Neutrophil (primary cell): ENCODE results near the gene SLC7A6.
A peak's percentile ranks its signal among the peaks of the same experiment; 100 is the strongest.

Experiments used
- H3K27ac ChIP-seq: fragments of 200-600 bp; sonication (generic); 2 replicates; pipeline ENCODE4 v1.5.1; 2016; ENCODE audit warnings: mild to moderate bottlenecking, moderate library complexity
- H3K27me3 ChIP-seq: fragments of 200-600 bp; sonication (generic); 2 replicates; pipeline ENCODE4 v1.6.0; 2016; ENCODE audit warnings: mild to moderate bottlenecking
- H3K36me3 ChIP-seq: fragments of 200-600 bp; sonication (generic); 2 replicates; pipeline ENCODE4 v1.5.1; 2017
- H3K4me1 ChIP-seq, 2 experiments: fragments of 200-600 bp in 1 of 2; sonication (generic) in 1 of 2; 1 replicate in 1 of 2; 2 replicates in 1 of 2; pipeline versions ENCODE4 v1.5.1 to v1.6.1; 2013 to 2016; ENCODE audit warnings: low read depth in 1 of 2, low read length in 1 of 2, mild to moderate bottlenecking in 1 of 2, moderate library complexity in 1 of 2; ENCODE audit not compliant: control insufficient read depth in 1 of 2, insufficient read depth in 1 of 2
- H3K4me3 ChIP-seq, 2 experiments: fragments of 200-600 bp in 1 of 2; sonication (generic) in 1 of 2; 1 replicate in 1 of 2; 2 replicates in 1 of 2; pipeline ENCODE4 v1.5.1; 2013 to 2016; ENCODE audit warnings: low read depth in 1 of 2, low read length in 1 of 2, mild to moderate bottlenecking in 1 of 2, moderate library complexity in 1 of 2
- H3K9me3 ChIP-seq: fragments of 200-600 bp; sonication (generic); 2 replicates; pipeline ENCODE4 v1.5.1; 2016
- TF ChIP-seq, protein P1 (sequence below): fragments of 200-600 bp; sonication (generic); IDR thresholded peaks from 2 replicates; pipeline ENCODE4 v1.5.1; 2016; ENCODE audit warnings: antibody characterized with exemption

The SLC7A6 gene

GRCh38 chr16:68328151-68328859 lies 64.0 kb downstream of the SLC7A6 start:
- TF ChIP-seq, protein P1, sequence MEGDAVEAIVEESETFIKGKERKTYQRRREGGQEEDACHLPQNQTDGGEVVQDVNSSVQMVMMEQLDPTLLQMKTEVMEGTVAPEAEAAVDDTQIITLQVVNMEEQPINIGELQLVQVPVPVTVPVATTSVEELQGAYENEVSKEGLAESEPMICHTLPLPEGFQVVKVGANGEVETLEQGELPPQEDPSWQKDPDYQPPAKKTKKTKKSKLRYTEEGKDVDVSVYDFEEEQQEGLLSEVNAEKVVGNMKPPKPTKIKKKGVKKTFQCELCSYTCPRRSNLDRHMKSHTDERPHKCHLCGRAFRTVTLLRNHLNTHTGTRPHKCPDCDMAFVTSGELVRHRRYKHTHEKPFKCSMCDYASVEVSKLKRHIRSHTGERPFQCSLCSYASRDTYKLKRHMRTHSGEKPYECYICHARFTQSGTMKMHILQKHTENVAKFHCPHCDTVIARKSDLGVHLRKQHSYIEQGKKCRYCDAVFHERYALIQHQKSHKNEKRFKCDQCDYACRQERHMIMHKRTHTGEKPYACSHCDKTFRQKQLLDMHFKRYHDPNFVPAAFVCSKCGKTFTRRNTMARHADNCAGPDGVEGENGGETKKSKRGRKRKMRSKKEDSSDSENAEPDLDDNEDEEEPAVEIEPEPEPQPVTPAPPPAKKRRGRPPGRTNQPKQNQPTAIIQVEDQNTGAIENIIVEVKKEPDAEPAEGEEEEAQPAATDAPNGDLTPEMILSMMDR: peak; percentile 90
- Histone ChIP-seq H3K27me3 (no peaks in the 10 kb centered on the region), H3K4me3 (no peak overlapping the region), H3K36me3 (peaks cover 17% of the 10 kb centered on the region), H3K9me3 (no peaks in the 10 kb centered on the region), H3K27ac (no peak overlapping the region), H3K4me1 (peaks cover 9 to 11% of the 10 kb centered on the region in 2 experiments)

DNA sequence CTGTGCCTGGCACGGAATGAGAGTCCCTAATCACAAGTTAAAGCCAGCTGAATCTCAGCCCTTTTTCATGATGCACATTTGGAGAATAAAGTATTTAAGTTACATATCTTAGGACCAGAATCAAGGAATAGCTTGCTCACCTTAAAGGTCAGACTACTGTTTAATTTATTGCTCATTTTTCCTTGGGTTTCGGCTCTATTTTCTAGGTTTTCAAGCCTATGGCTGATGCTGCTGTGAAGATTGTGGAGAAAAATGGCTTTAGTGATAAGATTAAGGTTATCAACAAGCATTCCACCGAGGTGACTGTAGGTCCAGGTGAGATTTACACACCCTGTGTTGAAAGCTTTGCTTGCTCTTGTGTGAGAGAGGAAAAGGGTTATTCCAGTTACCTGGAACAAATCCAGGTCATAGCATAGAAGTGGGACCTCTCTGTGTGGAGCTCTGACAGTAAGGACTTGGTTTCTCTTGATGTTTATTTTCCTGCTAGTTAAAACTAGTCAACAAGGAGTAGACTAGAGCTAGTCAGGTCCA lies 64.6 kb downstream of the SLC7A6 start:
- Histone ChIP-seq H3K9me3 (no peaks in the 10 kb centered on the region), H3K27ac (no peak overlapping the region), H3K4me1 (peaks cover 9 to 11% of the 10 kb centered on the region in 2 experiments), H3K4me3 (no peak overlapping the region), H3K36me3 (peaks cover 17% of the 10 kb centered on the region), H3K27me3 (no peaks in the 10 kb centered on the region)
- TF ChIP-seq, protein P1: no peak

- peaks cover 9 to 11% of the 10 kb centered on the region in 2 experiments for H3K4me1 ChIP-seq
- no peaks in the 10 kb centered on the region for H3K27me3 ChIP-seq
- H3K36me3 ChIP-seq: no peaks in the 10 kb centered on the region
- H3K27ac ChIP-seq: peak overlapping the region; percentile 38
- no peaks in the 10 kb centered on the region for H3K9me3 ChIP-seq
- no peak overlapping the region for H3K4me3 ChIP-seq
- TF ChIP-seq, protein P1: no peak
Measured at GRCh38 chr16:68331879-68332410, 67.6 kb downstream of the SLC7A6 start.

GRCh38 chr16:68332411-68333121 lies 68.2 kb downstream of the SLC7A6 start:
- TF ChIP-seq, protein P1: no peak
- Histone ChIP-seq H3K4me3 (no peak overlapping the region), H3K9me3 (no peaks in the 10 kb centered on the region), H3K27ac (peak overlapping the region; percentile 38), H3K27me3 (no peaks in the 10 kb centered on the region), H3K4me1 (peaks cover 9 to 11% of the 10 kb centered on the region in 2 experiments), H3K36me3 (peaks cover 4% of the 10 kb centered on the region)

GRCh38 chr16:68335175-68335574 lies 70.8 kb downstream of the SLC7A6 start:
- no peak overlapping the region for H3K27ac ChIP-seq
- H3K4me1 ChIP-seq: peaks cover 9 to 11% of the 10 kb centered on the region in 2 experiments
- no peaks in the 10 kb centered on the region for H3K9me3 ChIP-seq
- TF ChIP-seq, protein P1: no peak
- H3K27me3 ChIP-seq: no peaks in the 10 kb centered on the region
- no peak overlapping the region for H3K4me3 ChIP-seq
- peaks cover 28% of the 10 kb centered on the region for H3K36me3 ChIP-seq
